HG03442 (cell line): Measurements from ENCODE around the gene ATP6V1B1.
"Not testable (repeated sequence)": the region's sequence is repeated elsewhere in the genome, so short reads cannot be mapped to it uniquely, and the experiment has no call there.

Source experiments
- ATAC-seq: cut with Tn5 transposase; IDR thresholded peaks from one replicate; pipeline ENCODE4 v1.9.1; 2021; ENCODE audit warnings: mild to moderate bottlenecking, moderate library complexity; ENCODE audit not compliant: unreplicated experiment

Gene ATP6V1B1

DNA sequence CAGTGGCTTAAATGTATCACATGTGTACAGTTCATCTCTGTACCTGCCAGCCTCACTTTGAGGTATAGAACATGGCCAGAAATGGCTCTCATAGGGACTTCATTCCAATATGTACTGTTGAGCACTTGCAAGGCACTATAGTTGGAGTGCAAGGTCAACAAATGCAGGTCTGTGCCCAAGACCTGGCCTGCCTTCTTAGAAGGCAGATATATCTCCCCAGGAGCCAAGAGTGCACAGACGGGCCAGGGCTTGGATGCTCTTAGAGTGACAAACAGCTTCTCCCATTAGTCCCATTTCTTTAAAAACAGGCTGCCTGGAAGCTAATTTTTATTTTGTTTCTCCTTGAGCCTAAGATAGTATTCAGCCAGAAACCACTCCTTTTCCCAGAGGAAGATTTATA is 51.7 kb downstream of the ATP6V1B1 start:
- ATAC-seq, result no peak

DNA sequence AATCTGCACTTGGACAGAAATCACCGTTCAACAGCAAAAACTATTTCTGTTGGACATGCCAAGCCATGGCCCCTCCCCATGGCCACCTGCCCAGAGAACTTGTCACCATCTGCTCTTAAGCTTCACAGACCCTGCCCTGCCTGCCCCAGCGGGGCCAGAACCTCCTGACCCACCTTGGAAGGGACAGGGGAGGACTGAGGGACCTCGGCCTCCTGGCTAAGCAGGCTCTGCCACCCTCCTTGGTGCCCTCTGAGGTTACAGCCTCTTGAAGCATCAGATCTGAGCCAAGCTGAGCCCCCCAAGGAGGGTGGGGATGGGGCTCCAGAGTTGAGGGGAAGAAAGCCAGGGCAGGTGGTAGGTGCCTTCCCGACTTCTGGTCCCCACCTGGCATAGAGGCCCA is 52.5 kb downstream of the ATP6V1B1 start:
- ATAC-seq, result no peak

DNA sequence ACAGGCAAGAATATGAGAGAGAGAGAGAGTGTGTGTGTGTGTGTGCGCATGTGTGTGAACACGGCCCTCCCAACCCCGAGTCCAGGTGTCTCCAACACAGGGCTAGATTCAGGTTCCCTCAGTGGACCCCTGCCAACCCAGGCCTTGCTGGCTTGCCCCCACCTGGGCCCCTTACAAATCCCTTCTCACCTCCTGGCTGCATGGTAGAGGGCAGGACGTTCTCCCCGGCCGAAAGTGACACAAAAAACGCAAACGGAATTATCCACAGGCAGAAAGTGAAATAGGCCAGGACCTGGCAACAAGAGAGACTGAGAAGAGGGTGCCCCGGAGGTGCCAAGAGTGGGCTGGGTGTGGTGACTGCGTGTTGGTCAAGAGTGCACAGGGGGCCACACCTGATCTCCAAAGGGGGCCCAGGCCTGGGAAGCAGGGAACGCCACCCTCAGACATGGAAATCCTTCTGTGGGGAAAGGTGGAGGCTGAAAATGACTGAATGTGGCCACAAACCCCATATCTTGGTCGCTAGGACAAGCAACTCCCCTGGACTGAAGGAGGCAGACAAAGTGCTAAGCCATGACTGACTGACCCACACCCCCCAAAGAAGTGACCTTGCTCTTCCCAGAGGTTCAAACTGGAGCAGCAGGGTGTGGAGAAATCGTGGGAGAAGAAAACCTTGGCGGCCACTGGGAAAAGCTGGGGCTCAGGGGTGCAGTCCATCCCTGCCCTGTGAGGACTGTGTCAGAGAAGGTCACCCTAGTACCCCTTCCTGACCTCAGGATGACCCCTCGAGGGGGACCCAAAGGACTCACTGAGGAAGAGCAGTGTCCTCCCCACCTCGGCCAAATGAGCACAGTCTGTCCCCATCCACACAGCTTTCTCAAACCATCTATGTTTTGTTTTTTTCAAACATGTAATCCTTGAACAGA is 53.3 kb downstream of the ATP6V1B1 start:
- no peak for ATAC-seq

DNA sequence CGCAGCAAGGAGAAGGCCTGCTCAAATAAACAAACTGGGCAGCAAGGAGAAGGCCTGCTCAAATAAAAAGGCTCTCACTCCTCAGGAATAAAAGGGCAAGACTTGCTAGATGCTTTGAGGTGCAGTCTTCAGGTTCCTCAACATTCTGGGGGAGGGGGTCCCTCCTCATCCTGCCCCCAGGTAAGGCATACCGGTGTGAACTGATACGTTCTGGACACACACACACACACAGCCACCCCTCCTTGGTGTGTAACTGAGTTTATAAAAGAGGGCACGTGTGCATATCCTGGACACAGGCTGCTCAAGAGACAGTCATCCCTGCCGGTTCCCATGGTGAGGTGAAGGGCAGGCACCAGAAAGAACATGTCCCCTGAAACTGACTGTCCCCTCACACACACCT is 54.5 kb downstream of the ATP6V1B1 start:
- ATAC-seq, result no peak

DNA sequence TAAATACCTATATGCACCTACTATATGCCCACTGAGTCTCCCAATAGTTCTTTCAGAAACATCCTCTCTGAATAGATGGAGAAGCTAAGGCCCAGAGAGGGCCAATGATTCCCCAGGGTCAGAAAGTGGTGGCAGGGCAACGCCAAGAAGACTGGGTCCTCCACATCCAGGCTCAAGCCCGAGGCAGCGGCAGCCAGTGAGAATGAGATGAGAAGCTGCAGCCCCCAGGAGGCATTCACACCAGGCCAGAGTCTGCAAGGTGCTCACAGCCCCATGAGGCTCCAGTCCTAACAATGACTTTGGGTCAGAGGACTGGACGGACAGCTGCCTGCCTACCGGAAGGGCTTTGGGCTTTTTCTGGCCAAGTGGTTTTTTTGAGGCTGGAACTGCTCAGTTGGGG is 55.4 kb downstream of the ATP6V1B1 start:
- no peak for ATAC-seq

DNA sequence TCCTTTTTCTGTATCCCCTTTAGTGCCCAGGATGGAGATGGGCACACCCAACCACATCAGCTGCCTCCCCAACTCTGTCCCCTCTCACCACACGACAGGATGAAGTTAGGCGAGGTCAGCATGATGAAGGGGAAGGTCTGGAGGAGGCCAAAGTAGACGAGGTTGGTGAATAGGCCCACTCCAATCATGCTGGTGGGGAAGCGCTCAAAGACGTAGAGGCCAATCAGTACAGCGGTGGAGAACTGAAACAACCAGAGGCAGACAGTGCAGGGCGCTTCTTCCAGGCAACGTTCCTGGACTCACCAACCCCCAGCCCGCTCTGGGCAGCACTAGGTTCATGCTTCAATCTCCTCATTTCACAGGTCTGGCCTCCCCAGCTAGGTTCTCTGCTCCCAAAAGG is 56.0 kb downstream of the ATP6V1B1 start:
- ATAC-seq, result no peak

DNA sequence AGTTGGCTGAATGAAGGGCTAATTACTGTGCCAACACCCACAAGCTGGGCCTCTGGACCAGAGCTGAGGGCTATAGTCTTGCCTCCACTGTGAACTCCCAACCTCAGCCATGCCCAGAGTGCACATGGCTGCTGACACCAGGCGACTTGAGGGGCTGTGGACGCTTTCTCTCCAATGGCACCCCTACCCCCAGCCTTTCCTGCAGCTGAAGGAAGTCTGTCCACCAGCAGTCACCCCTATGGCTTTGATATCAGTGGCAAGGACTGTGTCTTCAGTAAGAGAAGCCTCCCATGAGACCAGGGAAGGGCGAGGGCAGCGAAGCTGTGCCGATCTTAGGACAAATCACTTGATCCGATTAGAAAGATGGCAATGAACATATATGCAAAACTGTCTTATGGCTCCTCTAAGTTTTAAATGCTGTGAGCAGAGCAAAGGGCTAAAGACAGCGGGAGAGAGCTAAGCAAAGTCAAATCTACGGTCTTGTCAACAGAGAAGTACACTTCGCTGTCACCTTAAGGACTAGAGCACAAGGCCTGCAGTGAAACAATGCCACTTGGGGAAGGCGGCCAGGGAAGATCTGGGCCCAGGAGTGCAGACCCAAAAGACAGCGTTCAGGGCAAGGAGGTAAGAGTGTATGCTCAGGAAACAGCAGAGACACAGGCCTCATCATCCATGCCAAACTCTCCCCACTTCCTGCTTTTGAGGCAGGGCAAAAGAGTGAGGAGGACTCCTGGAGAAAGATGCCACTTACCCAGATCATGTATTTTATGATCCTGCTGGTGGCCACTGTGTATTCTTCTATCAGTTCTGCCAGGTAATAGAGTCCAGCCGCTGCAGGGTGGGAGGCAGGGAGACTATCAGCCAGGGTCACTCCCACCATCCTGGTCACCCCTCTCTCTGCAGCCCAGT is 57.5 kb downstream of the ATP6V1B1 start:
- ATAC-seq, result no peak

DNA sequence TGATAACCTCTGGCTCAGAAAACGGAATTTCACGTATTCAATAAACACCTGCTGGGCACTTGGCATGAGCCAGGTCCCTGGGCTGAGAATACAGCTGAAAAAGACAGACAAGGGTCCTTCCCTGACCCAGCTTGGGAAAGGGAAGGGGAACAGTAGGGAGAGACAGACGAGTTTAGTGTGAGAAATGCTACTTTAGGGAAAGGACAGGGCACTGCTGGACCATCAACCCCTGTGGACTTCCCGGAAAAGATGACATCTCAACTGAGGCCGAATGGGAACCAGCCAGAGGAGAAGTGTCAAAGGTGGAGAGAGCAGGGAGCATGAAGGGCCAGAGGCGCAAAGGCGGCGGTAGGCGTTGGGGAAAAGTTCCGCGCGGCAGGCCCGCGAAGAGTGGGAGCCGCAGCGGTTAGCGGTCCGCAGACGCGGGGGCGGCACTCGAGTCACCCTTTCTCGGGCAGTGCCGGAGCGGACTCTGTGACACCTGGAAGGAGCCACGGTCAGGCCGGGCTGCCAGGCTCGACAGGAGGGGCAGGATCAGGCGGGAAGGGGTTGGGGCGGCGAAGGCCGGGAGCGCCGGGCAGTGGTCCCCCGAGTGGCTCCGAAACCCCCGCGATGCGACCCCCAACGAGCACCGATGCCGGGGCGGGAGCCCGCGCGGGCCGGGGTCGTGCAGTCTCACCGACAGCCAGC is 58.5 kb downstream of the ATP6V1B1 start:
- peak; percentile 28 for ATAC-seq

DNA sequence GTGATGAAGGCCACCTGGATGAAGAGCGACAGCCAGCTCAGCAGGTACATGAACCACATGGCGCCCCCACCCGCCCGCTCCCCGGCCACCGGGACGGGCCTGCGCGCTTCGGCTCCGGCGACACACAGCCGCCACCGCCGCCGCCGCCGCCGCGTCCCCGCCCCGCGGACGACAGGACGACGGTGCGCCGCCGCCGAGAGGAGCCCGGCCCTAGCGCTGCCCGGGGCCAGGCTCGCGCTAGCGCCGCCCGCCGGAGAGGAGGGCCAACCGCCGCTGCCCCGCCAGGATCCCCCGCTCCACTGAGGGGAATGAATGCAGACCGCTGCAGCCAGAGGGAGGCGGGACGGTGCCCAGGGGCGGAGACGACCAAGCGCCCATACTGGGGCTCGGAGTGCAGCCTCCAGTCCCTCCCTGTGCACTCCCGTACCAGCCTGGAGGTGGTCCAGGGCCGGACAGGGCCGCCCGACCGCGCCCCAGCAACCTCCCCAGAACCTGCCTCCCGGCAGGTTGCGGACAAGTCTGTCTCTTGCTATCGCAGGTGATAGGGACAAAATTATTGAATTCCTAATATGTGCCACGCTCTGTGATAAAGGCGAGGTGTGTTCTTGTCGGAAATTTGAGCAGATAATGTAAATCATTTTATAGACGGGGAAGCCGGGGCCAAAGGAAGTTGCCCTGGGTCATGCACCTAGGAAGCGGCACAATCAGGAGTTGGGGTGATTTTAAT is 59.2 kb downstream of the ATP6V1B1 start, which contains the start of gene TEX261:
Gene TEX261, minus strand, starts transcription at position 175 of the 727 bp plus-strand sequence. Its CDS starts 116 bp downstream, at position 59.
- peak; percentile 93 for ATAC-seq

DNA sequence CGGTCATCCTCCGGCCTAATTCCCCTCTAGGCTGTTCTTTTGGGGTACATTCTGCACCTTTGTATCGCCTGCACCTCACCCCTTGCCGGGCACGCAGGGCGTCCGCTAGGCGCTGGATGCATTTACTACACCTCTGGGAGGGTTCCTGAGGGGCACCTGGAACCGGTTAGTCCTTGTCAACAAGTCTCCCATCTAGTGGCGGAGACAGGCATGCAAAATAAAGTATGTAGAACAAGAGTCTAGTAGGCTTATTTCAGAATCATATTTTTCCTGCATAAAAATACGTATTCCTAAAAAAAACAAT is 59.7 kb downstream of the ATP6V1B1 start:
- ATAC-seq, result peak; percentile 36

DNA sequence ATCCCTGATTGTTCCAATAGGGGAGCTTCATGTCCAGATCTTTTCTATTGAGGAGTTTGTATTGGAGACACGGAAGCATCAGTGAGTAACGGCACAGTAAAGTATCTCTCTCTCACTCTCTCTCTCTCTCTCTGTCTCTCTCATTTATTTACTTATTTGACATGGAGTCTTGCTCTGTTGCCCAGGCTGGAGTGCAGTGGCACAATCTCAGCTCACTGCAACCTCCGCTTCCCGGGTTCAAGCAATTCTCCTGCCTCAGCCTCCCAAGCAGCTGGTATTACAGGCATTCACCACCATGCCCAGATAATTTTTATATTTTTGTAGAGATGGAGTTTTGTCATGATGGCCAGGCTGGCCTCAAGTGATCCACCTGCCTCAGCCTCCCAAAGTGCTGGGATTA is 63.2 kb downstream of the ATP6V1B1 start:
- ATAC-seq, result not testable (repeated sequence)

DNA sequence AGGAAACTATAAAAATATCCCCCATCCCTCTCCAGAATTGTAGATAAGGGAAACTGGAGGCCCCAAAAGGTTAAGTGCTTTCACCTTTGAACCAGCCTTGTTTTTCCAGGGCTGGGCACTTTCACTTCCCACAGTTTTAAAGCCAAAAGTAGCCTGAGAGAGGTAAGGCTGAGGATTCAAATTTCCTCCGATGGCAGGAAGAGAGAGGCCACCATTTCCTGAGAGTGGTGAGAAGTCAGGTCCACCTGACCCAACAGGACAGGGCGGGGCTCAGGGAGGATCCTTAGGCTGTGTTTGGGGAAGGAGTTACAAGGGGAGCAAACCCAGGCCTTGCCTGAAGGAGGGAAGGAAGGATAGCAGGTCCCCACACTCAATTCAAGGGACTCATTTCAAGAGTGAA is 63.7 kb downstream of the ATP6V1B1 start:
- no peak for ATAC-seq

DNA sequence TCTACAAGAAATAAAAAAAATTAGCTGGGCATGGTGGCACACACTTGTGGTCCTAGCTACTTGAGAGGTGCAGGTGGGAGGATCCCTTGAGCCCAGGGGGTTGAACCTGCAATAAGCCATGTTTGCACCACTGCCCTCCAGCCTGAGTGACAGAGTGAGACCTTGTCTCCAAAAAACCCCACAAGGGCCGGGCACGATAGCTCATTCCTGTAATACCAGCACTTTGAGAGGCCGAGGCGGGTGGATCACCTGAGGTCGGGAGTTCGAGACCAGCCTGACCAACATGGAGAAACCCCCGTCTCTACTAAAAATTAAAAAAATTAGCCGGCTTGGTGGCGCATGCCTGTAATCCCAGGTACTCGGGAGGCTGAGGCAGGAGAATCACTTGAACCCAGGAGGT is 64.2 kb downstream of the ATP6V1B1 start:
- not testable (repeated sequence) for ATAC-seq

DNA sequence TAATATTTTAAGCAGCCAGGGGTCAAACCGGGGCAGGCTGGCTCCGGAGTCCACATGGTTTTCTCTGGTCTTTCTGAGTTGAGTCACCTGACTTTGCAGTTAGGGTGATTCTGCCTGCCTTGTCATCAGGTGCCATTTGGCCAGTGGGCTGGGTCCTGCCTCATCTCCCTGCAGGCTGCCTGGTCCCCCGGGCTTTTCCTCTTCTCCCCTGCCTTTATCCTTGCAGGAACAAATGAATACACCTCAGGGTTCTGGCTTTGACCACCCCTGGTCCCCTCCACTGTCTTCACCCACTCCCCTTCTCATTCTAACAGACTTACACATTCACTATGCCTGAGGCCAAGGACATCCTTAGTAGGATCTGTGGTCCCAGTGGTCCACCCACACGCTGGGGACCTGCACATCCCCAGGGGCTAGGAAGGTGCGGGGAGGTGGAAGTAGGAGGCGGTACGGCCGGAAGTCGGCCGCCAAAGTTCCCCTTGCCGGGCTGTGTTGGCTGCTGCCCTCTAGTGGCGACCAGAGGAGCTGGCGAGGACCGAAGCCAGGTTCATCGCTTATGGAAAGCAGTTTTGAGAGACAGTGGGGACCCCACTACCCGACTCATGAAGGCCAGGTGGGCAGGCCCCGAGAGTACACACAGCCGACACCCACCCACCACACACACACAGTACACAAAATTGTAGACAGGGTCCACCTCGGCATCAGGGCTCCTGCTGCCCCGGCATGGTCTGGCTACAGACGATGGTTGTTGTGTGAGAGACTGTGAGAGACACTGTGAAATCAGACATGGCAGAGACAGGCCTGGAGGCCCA is 65.3 kb downstream of the ATP6V1B1 start:
- ATAC-seq, result peak; percentile 91

DNA sequence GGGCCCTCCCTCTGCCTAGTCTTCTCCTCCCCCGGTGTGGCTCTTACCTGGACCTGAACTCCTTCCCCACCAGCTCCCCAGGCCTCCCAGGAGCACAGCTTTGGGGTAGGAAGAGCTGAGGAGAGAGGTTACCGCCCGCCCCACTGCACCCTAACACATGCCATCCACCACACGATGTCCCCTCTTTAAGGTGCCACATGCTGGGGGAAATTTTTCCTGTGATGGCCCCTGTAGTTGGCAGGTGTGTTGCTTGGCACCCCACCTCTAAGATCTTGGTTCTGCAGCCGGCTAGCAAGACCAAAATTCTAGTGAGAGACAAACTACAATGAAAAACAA is 65.9 kb downstream of the ATP6V1B1 start:
- no peak for ATAC-seq

DNA sequence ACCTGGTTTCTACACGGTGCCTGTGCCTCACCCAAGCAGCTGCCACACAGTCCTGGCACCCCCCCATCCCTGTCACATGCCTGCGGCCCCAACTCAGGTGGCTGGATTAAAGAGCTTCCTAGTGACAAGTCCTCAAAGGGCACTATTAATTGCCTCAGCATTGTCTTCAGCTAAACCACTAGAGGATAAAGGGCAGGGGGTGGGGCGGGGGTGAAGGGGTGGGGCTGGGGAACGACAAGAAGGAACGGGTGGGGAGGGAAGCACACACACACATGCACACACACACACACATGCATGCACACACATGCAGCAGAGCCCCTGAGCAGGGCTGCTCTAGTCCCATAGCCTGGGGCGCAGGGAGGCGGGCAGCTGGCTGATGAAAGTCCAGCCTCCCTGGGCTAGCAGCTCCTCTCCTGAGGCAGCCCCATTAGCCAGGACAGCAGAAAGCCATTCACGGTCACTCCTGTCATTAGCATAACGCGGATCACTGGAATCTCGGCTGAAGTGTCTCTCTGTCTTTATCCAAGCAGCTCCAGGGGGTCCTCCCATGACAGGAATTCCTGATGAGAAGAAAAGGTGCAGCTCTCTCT is 66.4 kb downstream of the ATP6V1B1 start:
- ATAC-seq, result no peak

DNA sequence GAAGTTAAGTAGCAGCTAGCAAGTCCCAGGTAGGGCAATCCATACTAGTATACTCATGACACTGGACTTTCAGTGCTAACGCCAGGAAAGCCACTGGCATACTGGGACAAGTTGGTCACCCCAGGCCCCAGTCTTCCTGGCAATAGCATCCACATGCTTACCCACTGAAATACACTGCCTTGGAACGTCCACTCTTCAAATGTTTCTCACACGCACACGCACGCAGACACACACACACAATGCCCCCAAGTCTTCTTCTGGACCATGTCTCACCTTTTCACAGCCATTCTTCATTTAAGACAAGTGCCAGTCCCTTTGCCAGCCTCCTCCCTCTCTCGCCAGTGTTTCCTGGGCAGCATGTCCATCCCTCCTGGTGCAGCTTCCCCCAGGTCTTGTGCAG is 67.7 kb downstream of the ATP6V1B1 start:
- no peak for ATAC-seq

DNA sequence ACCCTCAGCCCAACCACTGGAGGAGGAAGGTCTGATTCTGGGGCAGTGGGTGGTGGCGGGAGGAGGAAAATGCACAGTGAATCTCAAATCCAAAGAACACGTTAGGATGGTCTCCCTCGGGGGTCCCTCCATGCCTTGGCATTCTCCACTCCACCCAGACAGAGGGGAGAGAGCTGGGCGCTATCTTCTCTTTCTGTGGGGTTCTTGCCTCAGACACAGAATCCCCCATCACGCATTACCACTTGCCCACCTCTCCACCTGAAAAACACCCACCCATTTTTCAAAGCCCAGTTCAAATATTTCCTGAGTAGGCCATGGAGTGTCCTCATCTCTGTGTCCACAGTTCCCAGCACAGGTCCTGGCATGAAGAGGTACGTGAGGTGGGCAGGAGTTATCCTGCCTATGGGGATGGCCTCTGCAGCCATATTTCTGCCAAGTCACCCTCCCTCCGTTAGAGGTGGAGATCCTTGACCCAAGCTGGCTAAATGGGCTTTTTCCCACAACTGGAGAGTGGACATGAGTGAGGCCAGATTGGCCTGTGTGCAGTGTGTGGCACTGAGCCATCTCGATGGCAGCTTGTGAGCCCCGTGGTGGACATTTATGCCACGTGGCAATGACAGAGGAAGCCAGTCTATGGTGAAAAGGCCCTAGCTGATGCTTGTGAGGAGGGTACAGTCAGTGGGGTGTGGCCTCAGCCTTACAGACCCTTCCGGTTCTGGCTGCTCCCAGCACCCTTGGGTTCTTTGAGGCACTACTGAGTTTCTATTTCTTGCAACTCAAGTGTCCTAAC is 68.5 kb downstream of the ATP6V1B1 start:
- ATAC-seq, result no peak

DNA sequence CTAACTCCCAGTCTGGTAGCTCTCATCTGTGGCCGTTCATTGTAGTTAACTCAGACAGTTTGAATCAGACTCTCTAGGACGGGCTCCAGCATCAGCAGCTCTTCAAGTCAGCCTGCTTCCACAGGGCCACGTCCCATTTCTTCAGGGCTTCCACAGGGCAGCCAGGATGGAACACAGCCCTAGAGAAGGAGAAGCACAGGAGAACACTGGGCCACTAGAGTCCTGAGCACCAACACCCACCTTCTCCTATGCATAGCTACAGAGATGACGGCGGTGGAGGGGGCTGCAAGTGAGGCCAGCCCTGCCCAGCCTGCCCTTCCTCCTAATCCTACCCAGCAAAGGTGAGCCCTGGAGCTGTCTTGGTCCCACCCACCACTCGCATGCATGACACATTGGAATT is 69.2 kb downstream of the ATP6V1B1 start:
- no peak for ATAC-seq
